HG02763 (cell line): ENCODE results near the gene HEPACAM.

Experiments
- ATAC-seq: cut with Tn5 transposase; IDR thresholded peaks from one replicate; pipeline ENCODE4 v1.9.1; 2021; ENCODE audit warnings: mild to moderate bottlenecking, moderate library complexity; ENCODE audit not compliant: unreplicated experiment

HEPACAM gene

DNA sequence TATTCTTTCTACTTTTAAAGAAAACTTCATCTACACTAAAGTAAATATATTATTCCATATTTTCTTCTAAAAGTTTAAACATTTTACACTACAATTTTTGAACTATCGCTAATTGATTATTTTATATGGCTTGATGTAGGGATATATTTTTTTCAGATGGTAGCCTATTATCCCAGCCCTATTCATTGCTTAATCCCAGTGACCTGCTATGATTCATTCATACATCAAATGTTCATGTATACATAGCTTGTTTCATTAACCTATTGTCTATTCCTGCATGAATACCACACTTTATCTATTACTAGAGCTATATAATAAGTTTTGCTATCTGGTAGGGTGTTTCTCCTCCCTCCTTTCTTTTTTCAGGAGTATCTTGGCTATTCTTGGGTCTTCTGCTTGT, 33.2 kb downstream of the HEPACAM start:
- no peak for ATAC-seq

DNA sequence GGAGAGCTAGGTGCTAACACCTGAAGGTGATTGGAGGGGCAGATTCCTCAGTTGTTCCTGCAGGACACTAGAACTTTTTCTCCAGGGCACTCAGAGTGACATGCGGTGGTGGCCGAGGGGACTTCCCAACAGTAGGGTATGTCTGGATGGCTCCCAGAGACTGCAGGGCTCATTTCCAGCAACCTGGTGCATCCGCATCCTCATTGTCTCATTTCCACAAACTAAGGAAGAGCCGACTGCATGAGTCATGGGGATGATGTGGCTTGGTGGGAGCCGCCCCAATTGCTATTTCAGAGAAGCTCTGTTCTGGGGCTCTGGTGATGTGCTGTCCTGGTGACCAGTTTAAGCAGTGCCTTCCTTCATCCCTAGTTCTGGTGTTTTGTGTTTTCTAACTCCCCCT, 35.4 kb downstream of the HEPACAM start:
- no peak for ATAC-seq

DNA sequence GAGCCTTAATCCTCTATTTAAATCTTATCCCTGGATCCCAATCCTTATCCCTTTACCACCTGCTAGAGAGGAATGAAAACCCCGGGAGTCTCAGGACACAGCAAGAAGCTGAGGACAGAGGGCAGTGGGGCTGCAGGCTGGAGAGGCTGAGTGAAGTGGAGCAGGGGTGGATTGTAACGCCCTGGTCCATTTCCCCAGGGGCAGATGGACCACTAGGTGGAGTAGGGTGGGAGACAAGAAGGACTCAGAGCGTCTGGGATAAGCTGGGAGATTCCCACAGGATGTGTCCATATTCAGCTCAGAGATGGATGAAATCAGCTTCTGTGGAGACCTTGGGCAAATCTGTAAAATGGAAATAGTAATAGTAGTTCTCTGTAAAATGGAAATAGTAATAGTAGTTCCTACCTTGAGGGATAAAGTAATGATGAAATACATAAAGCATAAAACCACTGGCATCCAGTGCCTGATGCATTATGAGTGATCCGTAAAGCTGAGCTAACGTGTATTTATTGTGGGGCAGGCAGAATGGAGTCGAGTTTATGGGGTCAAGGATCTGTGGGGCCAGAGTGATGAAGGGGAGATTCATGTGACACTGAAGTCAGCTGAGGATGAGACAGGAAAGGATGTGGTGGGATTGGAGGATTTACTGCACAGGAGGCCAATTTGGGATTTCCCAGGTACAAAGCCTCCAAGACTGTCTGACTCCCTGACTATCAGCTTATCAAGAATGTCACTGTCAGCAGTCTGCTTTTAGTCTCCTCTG, 36.3 kb downstream of the HEPACAM start:
- no peak for ATAC-seq

DNA sequence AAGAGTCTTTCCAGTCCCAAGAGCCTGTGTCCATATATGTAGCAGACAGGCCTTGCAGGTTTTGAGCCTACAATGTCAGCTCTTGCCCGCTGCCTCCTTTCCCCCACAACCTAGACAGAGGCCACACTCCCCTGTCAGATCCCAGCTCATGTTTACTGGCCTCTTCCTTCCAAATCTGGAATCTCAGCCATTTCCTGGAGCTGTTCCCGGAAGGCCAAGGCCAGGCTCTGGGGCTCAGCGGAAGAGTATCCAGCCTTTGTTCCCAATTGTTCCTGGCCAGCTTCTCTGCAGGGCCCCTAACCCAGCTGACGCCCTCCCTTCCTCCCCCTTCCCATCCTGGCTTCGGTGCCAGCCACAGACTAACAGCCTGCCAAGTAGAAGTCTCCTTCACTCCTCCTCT, 37.1 kb downstream of the HEPACAM start:
- ATAC-seq: no peak

DNA sequence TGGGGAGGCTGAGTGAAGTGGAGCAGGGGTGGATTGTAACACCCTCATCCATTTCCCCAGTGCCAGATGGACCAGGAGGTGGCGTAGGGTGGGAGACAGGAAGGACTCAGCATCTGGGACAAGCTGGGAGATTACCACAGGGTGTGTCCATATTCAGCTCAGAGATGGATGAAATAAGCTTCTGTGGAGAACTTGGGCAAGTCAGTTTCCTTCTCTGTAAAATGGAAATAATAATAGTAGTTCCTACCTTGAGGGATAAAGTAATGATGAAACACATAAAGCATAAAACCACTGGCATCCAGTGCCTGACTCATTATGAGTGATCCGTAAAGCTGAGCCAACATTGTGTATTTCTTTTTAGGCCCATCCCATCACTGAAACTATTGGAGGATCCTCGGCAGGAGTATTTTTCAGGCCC, 37.6 kb downstream of the HEPACAM start:
- ATAC-seq: no peak

DNA sequence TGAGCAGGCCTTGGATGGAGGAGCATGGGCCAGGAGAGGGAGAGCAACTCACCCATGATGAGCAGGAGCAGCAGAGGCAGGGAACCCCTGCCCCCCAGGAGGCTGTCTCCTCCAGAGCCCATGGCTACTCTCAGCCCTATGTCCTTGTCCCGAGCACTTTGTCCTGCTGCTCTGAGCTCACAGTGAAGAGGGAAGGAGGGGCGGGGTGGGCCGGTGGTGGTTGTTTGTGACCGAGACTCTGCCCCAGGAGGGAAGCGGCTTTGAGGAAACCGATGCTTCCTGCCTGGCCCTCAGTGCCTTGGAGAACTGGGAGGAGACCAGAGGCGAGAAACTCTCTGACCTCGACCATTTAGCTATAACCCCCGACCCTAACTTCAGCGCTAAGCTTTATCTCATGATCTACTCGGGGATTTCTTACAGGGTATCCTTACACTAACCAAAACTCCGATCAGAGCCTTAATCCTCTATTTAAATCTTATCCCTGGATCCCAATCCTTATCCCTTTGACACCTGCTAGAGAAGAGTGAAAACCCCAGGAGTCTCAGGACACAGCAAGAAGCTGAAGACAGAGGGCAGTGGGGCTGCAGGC, 38.1 kb downstream of the HEPACAM start, which contains the start of gene ROBO4:
Gene ROBO4 (minus strand): TSS at position 192 of the 589 bp plus-strand sequence. CDS start 70 bp downstream, at position 122.
- no peak for ATAC-seq

DNA sequence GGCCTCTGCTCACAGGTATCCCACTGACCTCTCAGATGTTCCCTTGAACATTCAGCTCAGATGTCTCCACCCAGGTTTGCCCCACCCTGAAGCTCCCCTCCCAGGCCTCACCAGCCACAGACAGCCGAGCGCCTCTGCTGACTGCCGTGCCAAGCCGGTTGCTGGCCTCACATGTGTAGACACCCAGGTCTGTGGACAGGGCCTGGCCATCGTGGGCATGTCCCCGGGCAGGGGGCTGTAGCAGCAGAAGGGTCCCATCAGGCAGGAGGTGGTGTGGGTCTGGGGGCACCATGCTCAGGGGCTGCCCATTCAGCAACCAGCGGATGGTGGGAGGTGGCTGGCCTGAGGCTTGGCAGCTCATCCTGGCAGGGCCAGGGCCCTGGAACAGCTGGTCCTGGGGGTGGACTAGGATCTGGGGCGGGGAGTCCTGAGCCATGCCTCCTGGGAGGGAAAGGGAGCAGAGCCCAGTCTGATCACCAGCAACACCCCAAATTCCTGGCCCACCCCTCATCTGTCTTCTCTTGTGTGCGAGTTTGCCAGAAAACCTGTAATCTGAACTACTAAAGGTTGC, 38.9 kb downstream of the HEPACAM start:
- no peak for ATAC-seq

DNA sequence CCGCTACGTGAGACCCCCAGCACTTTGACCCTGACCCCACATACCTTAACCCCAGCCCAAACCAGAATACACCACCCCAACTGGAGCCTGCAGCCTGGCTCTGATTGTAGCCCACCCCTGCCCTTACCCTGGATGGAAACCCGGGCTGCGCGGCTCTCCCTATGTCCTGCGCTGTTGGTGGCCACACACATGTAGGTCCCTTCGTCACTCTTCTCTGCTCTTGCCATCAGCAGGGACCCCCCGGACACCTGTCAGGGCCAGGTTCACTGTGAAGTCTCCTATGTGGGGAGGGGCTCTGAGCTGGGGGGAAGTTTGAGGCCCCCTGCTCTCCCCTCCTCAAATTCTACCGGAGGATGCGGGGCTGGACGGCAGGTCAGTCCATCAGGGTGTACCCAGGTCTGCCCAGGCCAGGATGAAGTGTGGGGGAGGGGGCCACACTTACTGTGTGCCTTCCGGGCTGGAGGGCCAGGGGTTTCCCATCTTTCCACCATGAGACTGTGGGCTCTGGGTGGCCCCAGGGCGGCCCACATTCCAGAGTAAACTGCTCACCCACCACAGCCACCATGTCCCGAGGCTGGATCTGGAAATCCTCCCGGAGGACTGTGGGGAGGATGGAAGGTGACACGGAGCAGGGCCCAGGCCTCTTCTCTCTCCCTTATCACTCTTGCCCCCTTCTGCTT, 39.6 kb downstream of the HEPACAM start:
- no peak for ATAC-seq

DNA sequence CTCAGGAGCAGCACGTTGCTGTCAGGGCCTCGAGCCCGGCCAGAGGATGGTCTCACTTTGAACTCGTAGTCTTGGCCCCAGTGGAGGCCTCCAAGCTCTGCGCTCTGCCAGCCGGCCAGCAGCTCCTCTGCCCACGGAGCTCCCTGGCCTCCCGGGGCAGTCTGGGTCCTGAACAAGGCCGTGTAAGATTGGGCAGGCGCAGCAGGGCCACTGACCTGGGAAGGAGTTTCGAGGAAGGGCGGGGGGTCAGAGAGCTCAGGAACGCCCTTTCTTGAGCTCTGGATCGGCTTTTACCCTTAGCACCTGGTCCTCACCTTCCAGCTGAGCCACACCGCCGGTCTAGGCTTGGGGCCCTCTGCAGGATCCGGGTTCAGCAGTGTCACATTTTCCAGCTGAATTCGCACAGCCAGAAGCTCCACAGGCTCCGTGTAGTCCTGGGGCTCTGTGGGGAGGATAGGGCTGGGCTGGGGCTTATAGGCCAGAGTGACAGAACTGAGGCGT, 40.3 kb downstream of the HEPACAM start:
- no peak for ATAC-seq

DNA sequence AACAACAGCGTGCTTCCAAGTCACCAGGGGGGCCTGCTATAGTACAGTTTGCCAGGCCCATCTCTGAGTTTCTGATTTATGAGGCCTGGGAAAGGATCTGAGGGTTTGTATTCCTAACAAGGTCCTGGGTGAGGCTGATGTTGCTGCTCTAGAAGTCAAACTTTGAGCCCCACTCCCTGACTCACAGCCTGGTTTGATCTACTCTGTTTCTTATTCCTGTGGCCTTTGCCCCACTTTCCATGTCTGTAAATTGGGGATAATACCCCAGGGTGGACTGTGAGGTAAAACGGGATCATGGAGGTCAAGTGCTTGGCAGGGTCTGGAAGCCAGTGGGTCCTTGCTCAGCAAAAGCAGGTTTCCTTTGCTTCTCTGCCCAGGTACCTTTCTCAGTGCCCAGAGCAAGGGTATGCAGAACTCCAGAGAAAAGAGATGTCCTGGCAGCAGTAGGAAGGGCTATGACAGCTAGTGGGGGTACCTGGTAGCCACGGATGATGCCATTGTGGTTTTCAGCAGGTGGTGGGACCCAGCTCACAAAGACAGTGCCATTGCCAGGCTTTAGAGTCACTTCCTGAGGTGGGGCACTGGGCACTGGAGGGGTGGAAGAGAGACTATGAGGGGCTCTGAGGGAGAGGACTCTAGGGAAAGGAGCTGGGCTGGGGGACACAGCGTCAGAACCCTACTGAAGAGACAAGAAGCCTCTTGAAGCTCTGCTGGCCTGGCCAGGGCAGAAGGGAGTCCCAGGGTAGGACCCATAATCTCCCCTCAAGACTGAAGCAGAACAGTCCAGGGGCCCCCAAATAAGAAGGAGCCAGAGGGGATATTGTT, 41.0 kb downstream of the HEPACAM start:
- ATAC-seq: no peak

DNA sequence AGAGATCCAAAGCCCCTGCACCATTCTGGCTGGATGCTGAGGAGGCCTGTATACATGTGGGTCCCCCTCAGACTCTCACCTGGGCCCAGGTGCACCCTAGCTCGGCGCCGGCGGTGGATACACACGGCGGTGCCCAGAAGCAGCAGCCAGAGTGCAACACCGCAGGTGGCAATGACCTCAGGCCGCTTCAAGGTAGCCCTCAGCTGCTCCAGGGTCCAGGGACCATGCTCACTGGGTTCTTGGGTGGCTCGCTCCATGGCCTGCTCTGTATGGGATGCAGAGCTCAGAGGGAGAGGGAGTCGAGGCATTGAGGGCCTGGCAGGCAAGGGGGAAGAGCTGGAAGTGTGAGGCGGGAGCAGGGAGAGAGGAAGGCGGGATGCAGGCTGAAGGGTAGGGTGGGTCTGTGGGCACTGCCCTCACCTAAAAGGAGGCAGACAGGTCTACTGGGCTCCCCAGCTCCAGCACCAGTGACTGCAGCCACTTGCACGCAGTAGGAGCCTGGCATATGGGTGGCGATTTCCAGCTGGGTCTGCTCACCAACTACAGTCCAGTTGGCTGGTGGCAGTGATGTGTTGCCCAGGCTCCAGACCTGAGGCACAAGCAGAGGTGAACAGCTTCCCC, 42.0 kb downstream of the HEPACAM start:
- no peak for ATAC-seq

DNA sequence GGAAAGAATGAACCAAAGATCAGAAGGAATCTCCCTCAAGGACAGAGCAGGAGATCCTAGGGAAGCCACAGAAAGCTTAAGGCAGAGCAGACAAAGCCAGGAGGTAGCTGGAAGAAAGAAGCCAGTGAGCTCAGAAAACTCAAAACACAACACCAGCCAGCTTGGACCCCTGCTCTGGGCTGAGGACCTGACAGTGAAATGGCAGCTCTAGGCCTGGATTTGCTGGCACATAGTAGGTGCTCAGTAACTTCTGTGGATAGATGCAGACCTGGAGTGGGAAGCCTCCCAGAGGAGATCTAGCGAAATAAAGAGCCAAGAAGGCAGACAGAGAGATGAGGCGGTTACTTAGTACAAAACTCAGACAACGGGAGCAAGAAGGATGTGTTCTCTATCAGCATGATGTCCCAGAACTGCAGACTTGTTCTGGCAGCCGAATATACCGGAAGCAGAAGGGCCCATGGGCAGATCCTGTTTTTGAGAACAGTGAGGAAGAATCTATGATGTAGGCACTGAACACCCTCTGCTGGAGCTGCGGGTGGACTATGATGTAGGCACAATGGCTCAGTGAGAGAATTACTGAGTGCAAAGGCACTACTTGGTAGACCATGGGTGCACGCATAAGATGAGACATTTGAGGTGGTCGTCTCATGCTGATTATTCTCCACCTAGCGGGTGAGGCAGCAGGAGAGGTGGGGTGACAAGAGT, 42.9 kb downstream of the HEPACAM start:
- ATAC-seq: no peak

DNA sequence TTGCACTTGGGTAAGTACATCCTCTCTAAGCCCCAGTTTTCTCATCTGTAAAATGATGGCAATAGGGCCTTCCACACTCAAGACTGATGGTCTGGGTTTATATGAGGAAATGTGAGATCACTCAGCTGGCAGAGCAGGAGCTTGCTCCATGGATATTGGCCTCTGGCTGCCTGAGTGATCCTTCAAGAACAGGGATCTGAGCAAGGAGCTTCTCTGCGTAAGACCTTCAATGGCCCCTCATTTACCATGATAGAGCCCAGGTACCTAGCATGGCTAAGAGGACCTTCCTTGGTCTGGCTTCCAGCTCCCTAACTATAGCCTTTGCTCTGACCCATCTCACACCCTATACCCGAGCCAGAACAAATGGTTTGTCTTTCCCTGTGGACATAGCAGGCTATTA, 43.7 kb downstream of the HEPACAM start:
- no peak for ATAC-seq

DNA sequence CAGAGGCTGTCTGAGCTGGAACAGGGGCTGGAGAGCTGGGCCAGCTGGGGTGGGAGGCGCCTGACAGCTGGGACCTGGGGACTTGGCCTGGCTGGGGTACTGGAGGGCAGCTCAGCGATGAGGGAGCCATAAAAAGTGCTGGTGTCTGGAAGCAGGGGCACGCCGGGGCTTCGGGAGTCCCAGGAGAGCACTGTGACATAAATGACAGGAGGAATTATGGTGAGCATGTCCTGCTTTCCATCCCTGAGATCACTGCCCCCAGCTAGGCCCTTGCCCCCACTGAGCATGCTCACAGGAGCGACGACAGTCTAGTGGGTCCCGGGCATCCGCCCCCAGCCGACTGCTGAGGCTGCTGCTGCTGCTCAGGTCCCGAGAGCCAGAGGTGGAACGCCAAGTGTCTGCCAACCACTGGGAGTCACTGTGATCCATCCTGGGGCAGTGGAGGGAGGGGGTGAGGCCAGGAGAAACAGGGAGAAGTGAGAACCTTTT, 44.4 kb downstream of the HEPACAM start:
- no peak for ATAC-seq

DNA sequence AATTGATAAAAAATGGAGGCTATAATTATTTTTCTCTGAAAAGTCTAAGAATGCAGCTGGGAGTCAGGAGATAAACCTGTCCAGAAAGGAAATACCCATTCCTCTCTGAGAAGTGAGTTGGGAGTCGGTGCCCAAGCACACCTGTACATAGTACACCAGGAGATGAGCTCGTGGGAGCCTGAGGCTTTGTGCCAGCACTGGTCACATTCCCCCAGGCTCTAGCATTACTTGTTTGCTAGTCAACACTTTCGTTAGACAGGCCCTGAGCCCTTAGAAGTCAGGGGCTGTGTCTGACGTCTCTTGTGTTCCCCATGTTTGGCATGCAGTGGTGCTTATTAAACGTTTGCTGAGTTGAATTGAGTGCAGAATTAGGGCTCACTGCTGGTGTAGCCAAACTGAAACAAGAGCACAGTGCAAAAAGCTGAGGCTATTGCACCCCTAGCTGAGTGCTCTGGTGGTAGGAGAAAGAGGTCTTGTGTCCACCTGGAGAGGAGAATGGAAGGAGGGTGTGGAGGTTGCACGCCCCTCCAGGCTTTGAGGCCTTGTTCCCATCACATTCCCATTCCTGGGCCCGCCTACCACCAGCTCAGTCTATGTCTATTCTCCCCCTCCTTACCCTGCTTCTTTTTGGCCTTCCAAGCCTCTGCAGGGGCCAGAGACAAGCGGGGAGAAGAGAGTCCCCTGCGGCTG, 45.0 kb downstream of the HEPACAM start:
- ATAC-seq: no peak

DNA sequence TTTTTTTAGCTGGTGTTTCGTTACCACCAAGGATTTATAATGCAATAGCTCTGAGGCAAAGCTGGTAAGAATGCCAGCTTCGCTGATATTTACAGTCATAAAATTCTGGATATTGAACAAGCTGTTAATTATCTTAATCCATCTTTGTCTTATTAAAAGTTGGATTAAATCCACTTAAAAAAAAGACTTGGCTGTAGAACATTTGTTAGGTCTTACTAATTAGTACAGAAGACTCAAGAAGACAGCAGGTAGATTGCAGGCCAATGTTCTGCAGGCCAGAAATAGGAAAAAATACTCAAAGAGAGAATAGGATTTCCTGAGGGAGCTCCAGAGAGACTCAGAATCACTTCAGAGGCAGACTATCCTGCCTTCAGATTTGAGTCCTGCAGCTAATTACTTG, 45.7 kb downstream of the HEPACAM start:
- no peak for ATAC-seq

DNA sequence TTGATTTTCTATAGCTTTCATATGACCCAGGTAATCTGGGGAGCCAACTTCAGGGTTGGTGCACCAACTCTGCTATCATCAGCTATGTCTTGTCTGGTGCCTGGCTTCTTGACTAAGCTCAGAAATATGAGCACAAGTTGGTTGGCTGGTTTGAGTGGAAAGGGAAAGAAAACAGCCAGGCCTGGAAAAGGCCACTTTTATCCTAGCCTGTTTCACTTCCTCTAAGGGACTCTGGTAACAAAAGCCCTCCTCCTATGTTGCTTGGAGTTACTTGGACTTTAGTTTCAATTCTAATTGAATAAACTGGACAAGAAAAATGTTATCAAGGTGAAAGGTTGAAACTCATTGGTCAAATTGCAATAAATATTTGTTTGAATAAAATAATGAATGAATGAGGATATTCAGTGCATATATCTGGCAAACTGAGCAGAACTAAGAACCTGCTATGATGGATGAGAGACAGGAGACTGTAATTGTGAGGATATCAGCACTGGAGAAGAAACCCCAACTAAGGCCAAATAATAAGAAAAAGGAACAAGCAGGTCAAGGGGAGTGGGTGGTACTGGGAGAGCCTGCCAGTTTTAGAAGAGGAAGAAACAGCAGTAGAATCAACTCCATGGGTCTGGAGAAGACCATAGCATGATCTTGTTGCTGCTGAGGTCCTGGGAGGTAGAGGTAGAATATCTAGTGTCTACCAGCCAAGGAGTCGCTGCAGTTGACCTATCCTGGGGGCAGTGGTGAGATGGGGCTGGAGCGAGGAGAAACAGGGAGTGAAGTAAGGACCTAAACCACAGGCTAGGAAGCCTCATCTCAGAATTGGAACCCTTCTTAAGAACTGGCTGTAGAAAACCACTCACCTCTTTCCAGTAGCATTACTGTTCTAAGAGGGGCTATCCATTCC, 46.4 kb downstream of the HEPACAM start:
- ATAC-seq: no peak

DNA sequence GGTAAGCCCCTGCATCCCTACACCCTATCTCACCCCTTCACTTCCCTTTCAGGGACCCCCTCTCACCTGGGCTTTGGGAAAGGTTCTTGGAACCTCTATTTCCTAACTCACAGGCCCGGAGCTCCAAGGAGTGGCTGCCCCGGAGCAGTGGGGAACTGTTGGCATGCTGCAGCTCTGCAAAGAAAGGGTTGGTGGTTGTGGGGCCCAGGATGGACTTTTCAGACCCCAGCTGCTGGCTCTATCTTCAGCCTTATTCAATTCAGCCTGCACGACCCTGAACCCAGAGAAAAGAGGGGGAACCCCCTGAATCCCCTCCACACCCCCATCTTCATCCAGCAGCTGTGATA, 48.2 kb downstream of the HEPACAM start:
- no peak for ATAC-seq
